ENCODE measurements around the gene THAP4.

Gene THAP4

DNA sequence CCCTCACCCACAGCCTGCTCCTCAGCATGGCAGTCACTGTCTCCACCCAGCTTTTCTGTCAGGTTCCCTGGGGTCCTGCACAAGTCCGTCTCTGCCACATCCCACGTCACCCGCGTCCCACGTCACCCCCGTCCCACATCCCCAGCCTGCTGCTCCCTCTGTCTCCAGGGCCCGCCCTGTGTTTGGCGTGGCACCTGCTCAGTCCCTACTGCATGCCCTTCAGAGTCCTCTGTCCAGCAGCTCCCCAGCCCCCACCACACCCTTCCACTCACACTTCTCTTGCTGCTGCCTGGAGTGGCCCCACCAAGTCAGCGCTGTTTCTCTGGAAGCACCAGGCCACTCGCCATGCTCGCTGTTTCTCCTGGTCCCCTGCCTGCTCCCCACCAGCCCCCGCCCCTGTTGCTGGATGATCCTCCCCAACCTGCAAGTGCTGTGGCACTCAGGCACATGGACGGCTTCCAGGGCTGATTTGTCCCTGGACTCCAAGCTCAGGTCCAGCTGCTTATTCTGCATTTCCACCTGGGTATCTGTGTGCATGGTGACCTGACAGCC lies 19.3 kb upstream of the THAP4 start:
- TF ChIP-seq POLR2A (IDR thresholded peaks at IDR 0.05; ENCODE audit: low read length): no peak
- TF ChIP-seq GATA1 (IDR thresholded peaks at IDR 0.05; ENCODE audit: low read depth, low read length): no peak
- no peak for DNase-seq

- TF ChIP-seq GATA1 (IDR thresholded peaks at IDR 0.05; ENCODE audit: low read depth, low read length) (no peak), POLR2A (IDR thresholded peaks at IDR 0.05; ENCODE audit: low read length) (no peak)
- DNase-seq: no peak
Measured at GRCh38 chr2:241655516-241656189, 18.7 kb upstream of the THAP4 start.

DNA sequence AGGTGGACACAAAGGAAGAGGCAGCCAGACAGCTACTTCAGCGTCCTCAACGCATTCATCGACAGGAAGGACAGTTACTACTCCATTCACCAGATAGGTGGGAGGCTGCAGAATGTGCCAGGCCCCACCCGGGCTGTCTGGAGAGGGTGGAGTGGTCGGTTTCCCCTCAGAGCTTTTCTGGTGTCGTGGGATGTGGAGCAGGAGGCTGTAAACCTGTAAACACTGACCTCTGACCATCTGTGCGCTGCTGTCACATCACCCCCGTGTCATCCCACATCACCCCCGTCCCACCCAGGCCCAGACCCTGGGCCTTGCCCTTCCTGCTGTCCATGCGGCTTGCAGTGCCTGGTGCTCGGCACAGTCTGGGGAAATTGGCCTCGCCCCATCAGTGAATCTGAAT lies 17.6 kb upstream of the THAP4 start:
- DNase-seq: no peak
- TF ChIP-seq POLR2A (IDR thresholded peaks at IDR 0.05; ENCODE audit: low read length) (no peak), GATA1 (IDR thresholded peaks at IDR 0.05; ENCODE audit: low read depth, low read length) (no peak)

DNA sequence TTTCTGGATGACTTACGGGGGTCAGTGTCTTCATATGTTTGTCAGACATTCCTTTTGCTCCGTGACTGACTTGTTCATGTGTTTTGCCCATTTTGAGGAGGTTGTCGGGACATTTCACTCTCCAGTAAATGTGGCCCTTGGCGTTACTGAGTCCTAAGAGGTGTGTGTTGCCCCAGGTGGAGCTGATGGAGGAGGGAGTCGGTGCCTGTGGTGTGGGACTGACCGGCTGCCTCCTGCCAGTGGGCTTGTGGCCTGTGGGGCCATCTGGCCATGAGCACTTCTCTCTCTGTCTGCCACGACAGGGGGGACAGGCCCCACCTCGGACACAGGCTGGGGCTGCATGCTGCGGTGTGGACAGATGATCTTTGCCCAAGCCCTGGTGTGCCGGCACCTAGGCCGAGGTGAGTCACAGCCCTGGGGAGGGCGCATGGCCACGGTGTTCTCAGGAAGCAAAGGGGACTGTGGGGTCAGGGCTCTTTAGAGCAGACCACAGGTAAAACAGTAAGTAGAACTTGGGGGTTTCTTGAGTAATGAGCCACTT lies 16.3 kb upstream of the THAP4 start:
- DNase-seq: no peak
- TF ChIP-seq GATA1 (IDR thresholded peaks at IDR 0.05; ENCODE audit: low read depth, low read length) (no peak), POLR2A (IDR thresholded peaks at IDR 0.05; ENCODE audit: low read length) (no peak)

- TF ChIP-seq GATA1 (IDR thresholded peaks at IDR 0.05; ENCODE audit: low read depth, low read length) (no peak), POLR2A (IDR thresholded peaks at IDR 0.05; ENCODE audit: low read length) (no peak)
- no peak for DNase-seq
Measured at GRCh38 chr2:241652722-241653121, 15.8 kb upstream of the THAP4 start.

GRCh38 chr2:241652142-241652541 lies 15.2 kb upstream of the THAP4 start:
- no peak for DNase-seq
- TF ChIP-seq POLR2A (IDR thresholded peaks at IDR 0.05; ENCODE audit: low read length) (no peak), GATA1 (IDR thresholded peaks at IDR 0.05; ENCODE audit: low read depth, low read length) (no peak)

- no peak for DNase-seq
- TF ChIP-seq GATA1 (IDR thresholded peaks at IDR 0.05; ENCODE audit: low read depth, low read length): no peak
- TF ChIP-seq POLR2A (IDR thresholded peaks at IDR 0.05; ENCODE audit: low read length): no peak
Measured at GRCh38 chr2:241649927-241650326, 13.0 kb upstream of the THAP4 start.

GRCh38 chr2:241649404-241649803 lies 12.4 kb upstream of the THAP4 start:
- DNase-seq: no peak
- TF ChIP-seq GATA1 (IDR thresholded peaks at IDR 0.05; ENCODE audit: low read depth, low read length) (no peak), POLR2A (IDR thresholded peaks at IDR 0.05; ENCODE audit: low read length) (no peak)

DNA sequence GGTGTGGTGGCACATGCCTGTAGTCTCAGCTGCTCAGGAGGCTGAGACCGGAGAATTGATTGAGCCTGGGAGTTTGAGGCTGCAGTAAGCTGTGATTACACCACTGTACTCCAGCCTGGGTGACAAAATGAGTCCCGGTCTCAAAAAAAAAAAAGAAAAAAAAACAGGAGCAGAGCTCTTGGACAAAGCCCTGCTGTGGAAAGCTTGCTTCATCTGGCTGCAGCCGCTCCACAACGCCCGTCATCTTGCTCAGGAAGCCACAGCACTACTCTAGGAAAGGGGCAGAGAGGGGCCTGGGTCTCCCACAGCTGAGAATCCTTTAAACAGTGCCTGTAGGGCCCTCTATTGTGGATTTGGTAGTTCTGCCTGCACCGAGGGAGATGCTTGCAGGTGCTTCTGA lies 11.5 kb upstream of the THAP4 start:
- DNase-seq: no peak
- TF ChIP-seq POLR2A (IDR thresholded peaks at IDR 0.05; ENCODE audit: low read length): no peak
- no peak for TF ChIP-seq GATA1 (IDR thresholded peaks at IDR 0.05; ENCODE audit: low read depth, low read length)

GRCh38 chr2:241645915-241646645 lies 9.1 kb upstream of the THAP4 start:
- DNase-seq: no peak
- TF ChIP-seq POLR2A (IDR thresholded peaks at IDR 0.05; ENCODE audit: low read length) (no peak), GATA1 (IDR thresholded peaks at IDR 0.05; ENCODE audit: low read depth, low read length) (no peak)

DNA sequence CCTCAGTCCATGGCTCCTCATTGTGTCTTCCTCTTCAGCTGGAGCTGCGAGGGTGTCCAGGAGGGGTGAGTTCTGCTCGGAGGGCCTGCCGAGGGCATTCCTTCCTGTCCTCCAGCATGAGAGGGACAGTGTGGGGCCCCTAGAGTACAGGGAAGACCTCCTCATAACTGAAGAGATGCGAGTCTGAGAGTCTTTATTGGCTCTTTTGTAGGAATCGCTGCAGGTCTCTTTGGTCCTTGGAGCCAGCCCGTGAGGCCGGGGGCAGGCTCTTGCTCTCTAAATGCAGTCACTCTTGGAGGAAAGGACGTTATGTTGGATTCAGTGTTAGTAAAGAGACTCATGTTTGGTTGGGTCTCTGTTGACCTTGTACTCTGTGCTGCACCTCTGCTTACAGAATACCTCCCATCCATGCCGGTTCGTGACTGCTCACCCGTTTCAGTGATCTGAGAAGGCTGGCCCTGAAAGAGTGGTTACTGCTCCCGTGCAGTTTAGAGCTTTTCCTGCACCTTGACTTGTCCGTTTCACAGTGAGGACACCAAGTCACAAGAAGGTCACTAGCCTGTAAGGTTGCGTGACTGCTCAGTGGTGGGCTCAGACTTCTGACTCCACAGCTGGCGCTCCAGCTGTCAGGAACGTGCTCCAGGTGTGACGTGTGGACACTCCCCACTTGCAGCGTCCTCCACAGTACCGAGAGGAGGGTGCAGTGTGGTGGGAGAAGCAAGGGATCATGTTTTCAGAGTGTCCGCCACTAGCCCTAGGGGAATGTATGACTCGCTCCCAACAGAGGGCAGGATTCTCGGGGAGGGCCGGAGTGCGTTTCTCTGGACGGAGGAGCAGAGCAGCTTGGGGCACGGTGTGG lies 8.3 kb upstream of the THAP4 start:
- DNase-seq: no peak
- TF ChIP-seq POLR2A (IDR thresholded peaks at IDR 0.05; ENCODE audit: low read length): no peak
- no peak for TF ChIP-seq GATA1 (IDR thresholded peaks at IDR 0.05; ENCODE audit: low read depth, low read length)

- peak in 1 of 2 experiments; percentile 26 for DNase-seq
- TF ChIP-seq GATA1 (IDR thresholded peaks at IDR 0.05; ENCODE audit: low read depth, low read length) (no peak), POLR2A (IDR thresholded peaks at IDR 0.05; ENCODE audit: low read length) (no peak)
Measured at GRCh38 chr2:241641631-241642030, 4.7 kb upstream of the THAP4 start.

DNA sequence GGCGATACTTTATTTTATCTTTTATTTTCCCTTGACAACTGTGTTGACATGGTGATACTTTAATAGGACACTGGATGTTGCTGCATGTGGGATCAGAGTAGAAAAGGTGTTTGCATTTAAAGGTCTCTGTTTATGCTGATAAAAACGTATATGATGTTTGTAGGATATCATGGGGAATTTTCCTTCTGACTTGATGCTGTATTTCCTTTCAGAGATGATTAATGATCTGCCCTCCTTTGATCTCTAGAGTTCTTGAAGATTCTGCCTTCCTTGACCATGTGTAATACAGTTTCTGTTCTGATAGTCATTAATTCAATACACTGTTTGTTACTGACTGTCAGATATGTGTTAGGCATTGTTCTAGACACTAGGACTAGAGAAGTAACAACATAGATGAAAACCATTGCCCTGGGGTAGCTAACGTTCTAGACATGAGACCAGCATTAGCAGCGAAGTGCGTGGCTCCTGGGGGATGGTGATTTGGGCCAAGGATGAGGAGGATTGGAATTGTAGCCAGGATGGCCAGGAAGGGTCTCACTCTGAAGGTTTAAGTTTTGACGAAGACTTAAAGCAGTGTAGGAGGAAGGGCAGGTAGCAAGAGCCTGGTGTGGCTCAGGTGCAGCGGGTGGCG lies 3.3 kb upstream of the THAP4 start:
- no peak for DNase-seq
- no peak for TF ChIP-seq GATA1 (IDR thresholded peaks at IDR 0.05; ENCODE audit: low read depth, low read length)
- TF ChIP-seq POLR2A (IDR thresholded peaks at IDR 0.05; ENCODE audit: low read length): no peak
